ENCODE results near the gene ADARB1. TPM values are rescaled to one million over a fixed set of nuclear protein-coding genes. Genes with fewer than 3 reads are reported as not detected.

Gene ADARB1
- total RNA-seq, 2 experiments from 2014 or later = 39.6 to 41.9 TPM

- Mint-ChIP-seq H3K4me3 (no peak overlapping the region), H3K4me1 (no peaks in the 10 kb centered on the region), H3K27ac (no peak overlapping the region), H3K36me3 (no peaks in the 10 kb centered on the region), H3K9me3 (peaks cover 11% of the 10 kb centered on the region), H3K27me3 (peaks cover 16% of the 10 kb centered on the region)
- DNase-seq = no peak
These were observed 25.4 kb upstream of the ADARB1 start for GRCh38 chr21:45048968-45049367.

DNA sequence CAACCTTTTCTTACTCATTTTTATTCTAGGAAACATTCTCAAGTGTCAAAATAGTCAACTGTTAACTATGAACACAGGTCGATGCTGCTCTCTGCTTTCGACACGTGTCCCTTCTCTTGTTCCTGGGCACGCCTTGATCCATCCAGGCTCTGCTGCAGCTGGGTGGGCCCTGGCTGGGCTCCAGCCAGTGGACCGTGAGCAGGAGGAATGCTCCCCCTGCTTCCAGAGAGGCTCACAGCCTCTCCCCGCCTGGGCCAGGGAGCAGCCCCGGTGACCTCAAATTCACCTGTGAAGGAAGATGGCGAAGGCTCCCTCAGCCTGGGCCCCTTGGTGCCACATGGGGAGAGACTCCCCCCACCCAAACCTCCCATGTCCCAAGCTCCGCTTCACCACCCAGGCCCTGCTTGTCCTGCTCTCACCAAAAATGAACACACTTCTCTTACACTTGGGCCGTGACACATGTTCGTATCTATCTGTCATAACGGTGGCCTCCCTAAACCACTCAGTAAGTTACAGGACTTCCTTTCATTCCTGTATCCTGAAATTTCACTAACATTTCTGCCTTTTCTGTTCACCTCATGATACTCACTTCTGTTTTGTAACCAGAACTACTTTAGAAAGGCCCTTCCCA lies 24.6 kb upstream of the ADARB1 start:
- no peaks in the 10 kb centered on the region for H3K4me1 Mint-ChIP-seq
- no peak overlapping the region for H3K4me3 Mint-ChIP-seq
- H3K27me3 Mint-ChIP-seq = peaks cover 16% of the 10 kb centered on the region
- peaks cover 11% of the 10 kb centered on the region for H3K9me3 Mint-ChIP-seq
- H3K36me3 Mint-ChIP-seq = no peaks in the 10 kb centered on the region
- no peak overlapping the region for H3K27ac Mint-ChIP-seq
- DNase-seq = no peak

GRCh38 chr21:45050345-45050796 lies 24.0 kb upstream of the ADARB1 start:
- Mint-ChIP-seq H3K27ac (no peak overlapping the region), H3K9me3 (peaks cover 11% of the 10 kb centered on the region), H3K36me3 (no peaks in the 10 kb centered on the region), H3K27me3 (peaks cover 12% of the 10 kb centered on the region), H3K4me3 (no peak overlapping the region), H3K4me1 (no peaks in the 10 kb centered on the region)
- DNase-seq = no peak

DNA sequence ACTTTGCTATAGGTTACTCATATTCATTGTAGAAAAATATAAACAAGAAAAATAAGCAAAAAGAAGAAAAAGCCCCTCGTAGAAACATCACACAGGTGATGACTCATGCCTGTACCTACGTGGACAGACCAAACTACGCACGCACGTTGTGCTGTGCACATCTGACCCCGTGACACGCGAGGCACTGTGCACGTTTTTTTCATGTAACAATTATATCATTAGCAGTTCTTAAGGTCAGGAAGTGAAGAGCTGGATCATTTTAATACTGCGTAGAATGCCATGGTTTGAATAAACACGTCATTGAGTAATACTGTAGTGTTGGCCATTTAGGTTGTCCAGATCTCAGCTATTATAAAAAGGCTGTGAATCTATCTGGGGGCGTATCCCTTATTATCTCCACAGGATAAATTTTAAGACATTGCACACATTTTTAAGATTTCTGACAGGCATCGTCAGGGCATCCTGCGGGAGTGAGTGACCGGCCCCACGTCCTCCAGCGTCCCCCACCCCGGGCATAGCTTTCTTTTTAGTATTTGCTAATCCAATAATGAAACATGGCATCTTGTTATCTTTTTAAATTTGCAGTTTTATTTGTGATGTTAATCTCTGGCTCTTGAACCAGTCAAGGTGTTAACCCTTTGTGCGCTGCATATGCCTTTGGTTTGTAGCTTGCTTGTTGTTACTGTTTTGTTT lies 23.4 kb upstream of the ADARB1 start:
- Mint-ChIP-seq H3K27ac (no peak overlapping the region), H3K36me3 (no peaks in the 10 kb centered on the region), H3K4me1 (no peaks in the 10 kb centered on the region), H3K27me3 (peaks cover 12% of the 10 kb centered on the region), H3K4me3 (no peak overlapping the region), H3K9me3 (peaks cover 11% of the 10 kb centered on the region)
- DNase-seq = no peak

- Mint-ChIP-seq H3K4me1 (no peaks in the 10 kb centered on the region), H3K27me3 (peaks cover 19% of the 10 kb centered on the region), H3K27ac (no peak overlapping the region), H3K4me3 (no peak overlapping the region), H3K36me3 (no peaks in the 10 kb centered on the region), H3K9me3 (peaks cover 7% of the 10 kb centered on the region)
- DNase-seq = no peak
These were observed 22.6 kb upstream of the ADARB1 start for GRCh38 chr21:45051580-45052434.

GRCh38 chr21:45052960-45053359 lies 21.4 kb upstream of the ADARB1 start:
- H3K4me1 Mint-ChIP-seq = no peaks in the 10 kb centered on the region
- peaks cover 24% of the 10 kb centered on the region for H3K27me3 Mint-ChIP-seq
- no peak overlapping the region for H3K4me3 Mint-ChIP-seq
- no peaks in the 10 kb centered on the region for H3K9me3 Mint-ChIP-seq
- H3K36me3 Mint-ChIP-seq = no peaks in the 10 kb centered on the region
- H3K27ac Mint-ChIP-seq = no peak overlapping the region
- DNase-seq = no peak

- peaks cover 21% of the 10 kb centered on the region for H3K27me3 Mint-ChIP-seq
- H3K27ac Mint-ChIP-seq = no peak overlapping the region
- H3K4me3 Mint-ChIP-seq = no peak overlapping the region
- H3K9me3 Mint-ChIP-seq = no peaks in the 10 kb centered on the region
- H3K4me1 Mint-ChIP-seq = no peaks in the 10 kb centered on the region
- no peaks in the 10 kb centered on the region for H3K36me3 Mint-ChIP-seq
- no peak for DNase-seq
These were observed 20.7 kb upstream of the ADARB1 start for GRCh38 chr21:45053561-45054226.

DNA sequence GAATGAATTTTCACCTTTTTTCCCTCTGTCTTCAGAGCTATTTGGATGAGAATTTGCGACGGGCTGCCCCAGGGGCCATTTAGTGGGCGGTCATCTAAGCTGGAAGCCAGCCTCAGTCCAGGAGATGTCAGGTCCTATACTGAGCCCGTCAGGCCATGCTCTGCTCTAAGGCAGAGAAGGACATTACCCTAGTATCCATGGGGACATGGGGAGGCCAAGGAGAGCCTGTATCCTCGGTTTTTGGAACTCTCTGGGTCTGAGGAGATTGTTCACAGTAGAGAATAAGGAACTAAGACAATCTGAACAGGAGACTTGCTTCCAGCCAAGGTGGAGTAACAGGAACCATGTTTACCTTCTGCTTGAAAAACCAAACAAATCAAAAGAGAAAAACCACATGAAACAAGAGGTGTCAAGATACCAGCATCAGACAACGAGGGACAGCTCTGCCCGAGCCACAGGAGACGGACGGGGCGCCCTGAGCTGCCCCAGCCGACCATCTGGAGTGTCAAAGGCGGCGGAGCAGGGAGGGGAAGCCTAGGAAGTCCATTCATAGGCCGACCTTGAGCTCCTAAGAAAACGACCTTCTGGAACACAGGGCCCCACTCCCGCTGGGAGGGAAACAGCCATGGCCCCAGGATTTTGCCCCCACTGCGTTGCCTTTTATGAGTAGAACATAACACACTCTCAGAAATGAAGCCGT lies 20.0 kb upstream of the ADARB1 start:
- H3K4me3 Mint-ChIP-seq = no peak overlapping the region
- H3K9me3 Mint-ChIP-seq = no peaks in the 10 kb centered on the region
- H3K27me3 Mint-ChIP-seq = peaks cover 18% of the 10 kb centered on the region
- no peaks in the 10 kb centered on the region for H3K4me1 Mint-ChIP-seq
- no peak for DNase-seq
- no peaks in the 10 kb centered on the region for H3K36me3 Mint-ChIP-seq
- no peak overlapping the region for H3K27ac Mint-ChIP-seq

DNA sequence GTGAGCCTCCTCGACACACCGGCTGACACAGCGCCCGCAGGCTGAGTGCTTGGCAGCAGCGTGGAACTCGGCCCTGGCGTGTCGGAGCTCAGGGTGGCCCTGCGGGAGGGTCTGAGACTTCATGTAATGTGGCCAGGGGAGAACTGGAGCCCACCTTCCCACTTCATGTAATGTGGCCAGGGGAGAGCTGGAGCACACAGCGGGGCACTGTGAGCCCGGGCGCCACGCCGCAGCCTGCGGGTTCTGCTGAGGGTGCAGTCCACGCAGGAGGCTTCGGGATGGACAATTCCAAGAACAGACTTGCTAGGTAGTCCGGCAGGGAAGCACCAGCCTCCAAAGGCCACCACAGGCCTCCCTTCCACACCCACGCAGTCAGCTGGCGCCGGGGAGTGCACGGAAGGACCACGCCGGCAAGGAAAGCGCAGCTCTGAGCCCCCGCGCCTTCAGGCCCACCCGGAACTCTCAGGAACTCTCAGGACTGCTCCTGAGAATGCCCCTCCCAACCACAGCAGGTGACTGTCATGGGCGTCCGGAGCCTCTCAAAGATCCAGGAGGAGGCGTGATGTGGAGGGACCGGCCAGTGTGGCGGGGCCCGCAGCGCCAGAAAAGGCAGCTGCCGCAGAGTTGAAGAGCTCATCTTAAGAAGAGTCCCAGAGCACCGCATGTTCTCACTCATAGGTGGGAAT lies 19.3 kb upstream of the ADARB1 start:
- Mint-ChIP-seq H3K4me1 (no peaks in the 10 kb centered on the region), H3K9me3 (no peaks in the 10 kb centered on the region), H3K36me3 (no peaks in the 10 kb centered on the region), H3K4me3 (no peak overlapping the region), H3K27me3 (peaks cover 18% of the 10 kb centered on the region), H3K27ac (no peak overlapping the region)
- DNase-seq = no peak

- DNase-seq = no peak
- H3K36me3 Mint-ChIP-seq = no peaks in the 10 kb centered on the region
These were observed 18.5 kb upstream of the ADARB1 start for GRCh38 chr21:45055861-45056260.

GRCh38 chr21:45056296-45056904 lies 18.0 kb upstream of the ADARB1 start:
- Mint-ChIP-seq H3K36me3 (no peaks in the 10 kb centered on the region), H3K4me3 (no peak overlapping the region), H3K27me3 (peaks cover 18% of the 10 kb centered on the region), H3K4me1 (no peaks in the 10 kb centered on the region), H3K9me3 (no peaks in the 10 kb centered on the region), H3K27ac (no peak overlapping the region)
- no peak for DNase-seq

More at GRCh38 chr21:45055861-45056260, 18.5 kb upstream of the ADARB1 start:
- Mint-ChIP-seq H3K4me3 (no peak overlapping the region), H3K27ac (no peak overlapping the region), H3K27me3 (peaks cover 18% of the 10 kb centered on the region), H3K4me1 (no peaks in the 10 kb centered on the region), H3K9me3 (no peaks in the 10 kb centered on the region)

DNA sequence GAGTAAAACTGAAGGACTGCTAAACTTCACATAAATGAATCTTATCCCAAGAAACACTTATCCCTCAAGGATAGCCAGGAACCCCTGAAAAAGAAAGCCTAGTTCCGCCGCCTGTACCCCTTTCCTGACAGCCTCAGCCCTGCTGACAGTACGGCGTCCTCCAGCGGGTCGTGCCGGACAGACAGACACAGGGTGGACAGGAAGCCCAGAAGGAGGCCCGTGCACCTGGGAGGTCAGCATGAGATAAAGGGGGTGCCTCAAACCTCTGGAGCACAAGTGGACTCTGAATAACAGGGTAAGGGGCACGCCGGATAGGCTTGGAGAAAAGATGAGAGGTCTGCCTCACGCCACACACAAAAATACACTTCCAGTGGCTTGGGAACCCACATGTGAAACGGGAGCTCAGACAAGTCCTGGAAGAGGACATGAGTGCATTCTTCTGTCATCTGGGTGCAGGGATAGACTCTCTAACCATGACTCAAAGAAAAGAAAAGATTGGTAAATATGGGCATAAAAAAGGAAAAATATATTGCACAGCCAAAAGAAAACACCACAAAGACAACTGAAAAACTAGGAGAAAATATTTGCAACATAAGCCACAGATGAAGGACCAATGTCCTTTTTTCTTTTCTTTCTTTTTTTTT lies 17.3 kb upstream of the ADARB1 start:
- no peaks in the 10 kb centered on the region for H3K36me3 Mint-ChIP-seq
- H3K4me1 Mint-ChIP-seq = no peaks in the 10 kb centered on the region
- no peak overlapping the region for H3K27ac Mint-ChIP-seq
- H3K27me3 Mint-ChIP-seq = peaks cover 18% of the 10 kb centered on the region
- no peak overlapping the region for H3K4me3 Mint-ChIP-seq
- no peak for DNase-seq
- H3K9me3 Mint-ChIP-seq = no peaks in the 10 kb centered on the region

DNA sequence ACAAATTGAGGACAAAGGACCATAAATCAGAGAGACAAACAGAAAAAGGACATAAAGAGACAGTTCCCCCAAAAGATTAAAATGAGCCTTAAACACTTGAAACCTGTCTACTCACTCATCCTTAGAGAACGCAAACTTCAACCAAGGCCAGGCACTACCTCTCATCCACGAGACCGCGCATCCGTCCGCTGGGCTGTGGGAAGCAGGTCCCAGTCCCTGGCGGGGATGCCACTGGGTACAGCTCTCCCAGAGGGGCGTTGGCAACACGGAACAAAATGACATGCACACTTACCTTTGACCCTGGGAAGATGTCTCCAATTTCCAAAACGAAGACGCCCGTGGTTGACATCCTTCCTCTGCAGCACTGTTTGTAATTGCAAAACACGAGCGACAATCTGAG lies 16.5 kb upstream of the ADARB1 start:
- H3K4me3 Mint-ChIP-seq = no peak overlapping the region
- no peaks in the 10 kb centered on the region for H3K36me3 Mint-ChIP-seq
- no peak overlapping the region for H3K27ac Mint-ChIP-seq
- H3K27me3 Mint-ChIP-seq = peaks cover 18% of the 10 kb centered on the region
- no peaks in the 10 kb centered on the region for H3K4me1 Mint-ChIP-seq
- H3K9me3 Mint-ChIP-seq = no peaks in the 10 kb centered on the region
- DNase-seq = no peak
